Endothelial cell (in vitro differentiated cells): ENCODE results near the gene TNS3. TPM values are rescaled to one million over a fixed set of nuclear protein-coding genes. Genes with fewer than 3 reads are reported as not detected.

Source experiments
- DNase-seq: peaks from one replicate; pipeline ENCODE4 v3.0.0; 2021; ENCODE audit warnings: low spot score
- H3K27ac Mint-ChIP-seq: one replicate; pipeline ENCODE4 v1.8.0; 2021; ENCODE audit warnings: mixed read lengths, inconsistent platforms; ENCODE audit not compliant: unreplicated experiment
- H3K27me3 Mint-ChIP-seq: one replicate; pipeline ENCODE4 v1.8.0; 2021; ENCODE audit warnings: mild to moderate bottlenecking, moderate library complexity, mixed read lengths, inconsistent platforms; ENCODE audit not compliant: unreplicated experiment
- H3K36me3 Mint-ChIP-seq: one replicate; pipeline ENCODE4 v1.8.0; 2021; ENCODE audit warnings: mild to moderate bottlenecking, low read depth, mixed read lengths, inconsistent platforms; ENCODE audit not compliant: unreplicated experiment
- H3K4me1 Mint-ChIP-seq: one replicate; pipeline ENCODE4 v1.8.0; 2021; ENCODE audit warnings: mild to moderate bottlenecking, mixed read lengths, inconsistent platforms; ENCODE audit not compliant: unreplicated experiment
- H3K4me3 Mint-ChIP-seq: one replicate; pipeline ENCODE4 v1.8.0; 2021; ENCODE audit warnings: mild to moderate bottlenecking, mixed read lengths, inconsistent platforms; ENCODE audit not compliant: unreplicated experiment
- H3K9me3 Mint-ChIP-seq: one replicate; pipeline ENCODE4 v1.8.0; 2021; ENCODE audit warnings: mixed read lengths, inconsistent platforms; ENCODE audit not compliant: unreplicated experiment
- total RNA-seq: library from RNA; stranded (reverse); fragmentation: NEBNext Ultra II Directional; extraction: Animal tissue kit (Norgen Biotek cat#: 25700); gene quantifications from one replicate; pipeline ENCODE4 v1.2.1, GENCODE V29; 2021; ENCODE audit not compliant: unreplicated experiment
- TF ChIP-seq, protein P1 (sequence below): fragments of 200-600 bp; sonication (generic); IDR thresholded peaks from one replicate; pipeline ENCODE4 v1.5.0; 2021; ENCODE audit warnings: antibody characterized with exemption; ENCODE audit not compliant: unreplicated experiment

Gene TNS3
- total RNA-seq, 1 donor from 2014 or later = 7.5 TPM

DNA sequence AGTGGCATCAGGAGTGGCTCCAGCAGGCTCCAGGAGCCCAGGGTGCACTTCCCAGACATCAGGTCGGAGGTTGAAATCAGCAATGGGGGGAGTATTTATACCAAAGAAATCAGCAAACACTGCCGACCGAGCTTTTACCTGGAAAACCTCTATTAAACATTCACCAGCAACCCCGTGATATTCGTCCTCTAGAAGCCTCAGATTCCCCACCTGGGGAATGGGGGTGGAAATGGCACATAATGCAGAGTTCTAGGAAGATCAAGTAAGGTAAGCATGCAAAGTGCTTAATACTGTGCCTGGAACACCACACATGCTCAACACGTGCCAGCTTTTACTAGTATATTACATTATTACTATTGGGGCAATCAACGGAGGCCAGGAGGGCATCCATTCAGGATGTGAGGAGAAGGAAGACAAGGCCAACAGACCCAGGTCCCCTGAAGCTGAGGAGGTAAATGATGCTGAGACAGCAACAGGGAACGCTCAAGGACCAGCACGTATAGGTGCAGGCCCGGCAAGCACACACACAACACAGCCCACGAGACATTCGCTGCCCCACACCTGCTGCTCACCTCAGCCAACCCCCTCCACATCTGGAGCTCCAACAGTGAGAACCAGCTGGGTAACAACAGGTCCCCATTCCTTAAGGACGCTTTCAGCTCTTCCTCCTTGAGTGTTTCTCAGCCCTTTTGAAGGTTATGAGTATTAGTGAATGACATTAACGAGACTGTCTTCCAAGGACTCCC is 125.5 kb downstream of the TNS3 start:
- Mint-ChIP-seq H3K4me3 (no peak overlapping the region), H3K27me3 (peaks cover 4% of the 10 kb centered on the region), H3K27ac (no peak overlapping the region), H3K36me3 (no peaks in the 10 kb centered on the region), H3K4me1 (peaks cover 16% of the 10 kb centered on the region), H3K9me3 (no peaks in the 10 kb centered on the region)
- TF ChIP-seq, protein P1, sequence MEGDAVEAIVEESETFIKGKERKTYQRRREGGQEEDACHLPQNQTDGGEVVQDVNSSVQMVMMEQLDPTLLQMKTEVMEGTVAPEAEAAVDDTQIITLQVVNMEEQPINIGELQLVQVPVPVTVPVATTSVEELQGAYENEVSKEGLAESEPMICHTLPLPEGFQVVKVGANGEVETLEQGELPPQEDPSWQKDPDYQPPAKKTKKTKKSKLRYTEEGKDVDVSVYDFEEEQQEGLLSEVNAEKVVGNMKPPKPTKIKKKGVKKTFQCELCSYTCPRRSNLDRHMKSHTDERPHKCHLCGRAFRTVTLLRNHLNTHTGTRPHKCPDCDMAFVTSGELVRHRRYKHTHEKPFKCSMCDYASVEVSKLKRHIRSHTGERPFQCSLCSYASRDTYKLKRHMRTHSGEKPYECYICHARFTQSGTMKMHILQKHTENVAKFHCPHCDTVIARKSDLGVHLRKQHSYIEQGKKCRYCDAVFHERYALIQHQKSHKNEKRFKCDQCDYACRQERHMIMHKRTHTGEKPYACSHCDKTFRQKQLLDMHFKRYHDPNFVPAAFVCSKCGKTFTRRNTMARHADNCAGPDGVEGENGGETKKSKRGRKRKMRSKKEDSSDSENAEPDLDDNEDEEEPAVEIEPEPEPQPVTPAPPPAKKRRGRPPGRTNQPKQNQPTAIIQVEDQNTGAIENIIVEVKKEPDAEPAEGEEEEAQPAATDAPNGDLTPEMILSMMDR = no peak
- DNase-seq = no peak

DNA sequence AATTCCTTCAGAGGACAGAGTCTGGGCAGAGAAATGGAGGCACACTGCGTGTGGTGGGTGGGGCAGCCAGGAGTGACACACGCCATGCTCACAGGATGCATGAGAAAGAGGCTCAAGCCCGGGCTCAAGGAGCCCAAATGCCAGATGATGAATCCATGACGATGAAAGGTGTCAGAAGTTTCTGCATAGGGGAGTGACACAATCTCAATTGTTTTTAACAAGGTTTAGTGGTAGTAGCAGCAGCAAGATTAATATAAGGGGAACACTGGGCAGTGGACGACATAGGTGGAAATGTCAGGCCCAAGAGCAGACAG is 126.1 kb downstream of the TNS3 start:
- Mint-ChIP-seq H3K27me3 (peaks cover 4% of the 10 kb centered on the region), H3K36me3 (no peaks in the 10 kb centered on the region), H3K4me3 (no peak overlapping the region), H3K9me3 (no peaks in the 10 kb centered on the region), H3K4me1 (peaks cover 16% of the 10 kb centered on the region), H3K27ac (no peak overlapping the region)
- TF ChIP-seq, protein P1 = no peak
- no peak for DNase-seq

DNA sequence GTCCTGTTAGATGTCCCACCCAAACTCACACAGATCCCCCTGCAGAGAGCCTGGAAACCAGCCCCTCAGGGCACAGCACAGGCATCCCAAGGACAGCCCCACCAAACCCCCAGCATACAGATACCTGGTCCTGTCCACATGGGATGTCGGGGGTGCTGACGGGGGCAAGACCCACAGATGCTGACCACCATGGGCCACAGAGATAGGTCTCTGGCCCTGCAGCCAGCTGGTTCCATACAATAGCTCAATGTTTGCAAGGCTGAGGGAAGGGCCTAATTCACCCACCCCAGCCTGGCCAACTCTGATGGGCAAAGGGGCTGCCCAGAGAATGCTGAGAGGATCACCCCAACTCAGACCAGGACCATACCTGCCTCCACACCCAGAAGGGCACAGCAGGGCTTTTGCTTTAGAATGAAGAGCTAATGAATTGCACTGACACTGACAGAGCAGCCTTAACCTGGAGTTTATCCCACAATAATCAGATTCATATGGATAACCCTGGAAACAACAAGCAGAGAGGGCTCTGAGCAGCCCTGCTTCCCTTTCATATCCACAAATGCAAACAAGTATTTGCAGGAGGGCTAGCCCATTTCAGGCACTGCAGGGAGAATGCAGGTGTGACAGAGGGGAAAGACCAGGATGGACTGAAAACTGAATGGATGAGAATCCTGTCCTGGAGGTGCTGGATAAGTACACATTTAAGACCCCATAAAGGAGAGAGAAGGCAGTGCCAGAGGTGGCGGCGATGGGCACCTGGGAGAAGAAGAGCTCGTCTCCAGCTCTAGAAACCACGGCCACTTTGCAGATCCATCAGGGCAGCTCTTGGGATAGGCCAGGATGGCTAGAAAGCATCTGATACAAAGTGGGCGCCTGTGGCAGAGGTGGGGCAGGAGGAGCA is 126.7 kb downstream of the TNS3 start:
- no peaks in the 10 kb centered on the region for H3K36me3 Mint-ChIP-seq
- no peak for DNase-seq
- no peak overlapping the region for H3K4me3 Mint-ChIP-seq
- H3K4me1 Mint-ChIP-seq = peaks cover 16% of the 10 kb centered on the region
- no peak overlapping the region for H3K27ac Mint-ChIP-seq
- TF ChIP-seq, protein P1 = no peak
- no peaks in the 10 kb centered on the region for H3K9me3 Mint-ChIP-seq
- H3K27me3 Mint-ChIP-seq = peaks cover 4% of the 10 kb centered on the region

DNA sequence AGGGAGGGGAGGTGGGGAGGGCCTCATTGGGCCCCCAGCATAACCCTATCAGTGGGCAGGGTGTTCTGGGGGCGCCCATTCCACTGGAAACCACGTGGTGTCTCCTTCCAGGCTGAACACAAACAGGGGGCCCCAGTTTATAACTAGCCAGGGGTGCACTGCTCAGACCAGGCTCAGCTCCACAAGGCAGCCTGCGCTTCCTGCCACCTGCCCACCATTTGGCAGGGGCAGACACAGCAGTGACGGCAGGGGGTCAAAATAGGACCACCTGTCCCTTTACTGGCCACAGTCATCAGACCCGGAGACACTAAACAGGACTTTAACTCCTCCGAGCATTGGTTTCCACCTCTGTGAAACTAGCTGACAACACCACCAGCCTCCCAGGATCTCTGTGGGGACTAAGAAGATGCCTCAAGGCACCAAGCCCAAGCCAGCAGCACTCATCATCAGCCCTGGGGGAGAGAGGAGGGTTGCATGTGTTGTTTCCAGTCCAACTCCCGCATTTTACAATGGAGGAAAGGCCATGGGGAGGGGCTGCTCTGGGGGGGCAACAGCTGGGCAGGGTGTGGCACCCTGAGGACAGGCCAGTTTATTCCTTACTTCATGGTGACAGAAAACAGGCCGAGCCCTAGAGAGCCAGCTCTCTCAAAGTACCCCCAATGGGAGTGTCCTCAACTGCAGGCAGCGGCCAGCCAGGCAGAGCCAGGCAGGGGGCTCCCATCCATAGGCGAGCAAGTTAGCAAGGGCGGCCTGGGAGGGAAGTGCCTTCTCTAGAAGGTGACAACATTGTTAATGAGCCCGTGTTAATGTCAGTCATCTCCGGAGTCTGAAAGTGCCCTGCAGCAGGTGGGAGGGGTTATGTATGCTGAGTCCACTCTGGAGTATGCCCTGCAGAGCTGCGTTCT is 127.6 kb downstream of the TNS3 start:
- no peak for DNase-seq
- TF ChIP-seq, protein P1 = no peak
- Mint-ChIP-seq H3K36me3 (no peaks in the 10 kb centered on the region), H3K27ac (no peak overlapping the region), H3K4me1 (peaks cover 16% of the 10 kb centered on the region), H3K27me3 (peaks cover 4% of the 10 kb centered on the region), H3K4me3 (no peak overlapping the region), H3K9me3 (no peaks in the 10 kb centered on the region)
